Panc1 (cell line): ENCODE results near the gene PRAMEF13. TPM values are rescaled to one million over a fixed set of nuclear protein-coding genes. Genes with fewer than 3 reads are reported as not detected.
"Not testable (repeated sequence)": the region's sequence is repeated elsewhere in the genome, so short reads cannot be mapped to it uniquely, and the experiment has no call there.

Experiments
- ATAC-seq: fragments of 200-7000 bp; cut with Tn5 transposase; 2 replicates; pipeline ENCODE4 v1.9.1; 2020; ENCODE audit warnings: mild to moderate bottlenecking, moderate library complexity
- Bru-seq: library from RNA; stranded (reverse); fragments of 400-500 nt; gene quantifications from one replicate; lab custom pipeline; 2021; lab: Mats Ljungman, UMichigan
- BruChase-seq, 2 experiments: library from RNA; stranded (reverse); fragments of 400-500 nt; gene quantifications; one replicate each; lab custom pipeline; 2021; lab: Mats Ljungman, UMichigan
- BruUV-seq: library from RNA; stranded (reverse); fragments of 400-500 nt; replicated peaks from 2 replicates; lab custom pipeline; 2021; lab: Mats Ljungman, UMichigan
- CTCF ChIA-PET: fragments of 300-600 bp; sonication (Branson Sonifier 250); formaldehyde crosslinking; loops from one replicate; lab custom pipeline; 2022; ENCODE audit warnings: antibody characterized with exemption; lab: Charles Lee
- POLR2A ChIA-PET: fragments of 300-600 bp; sonication (Branson Sonifier 250); formaldehyde crosslinking; loops from one replicate; lab custom pipeline; 2022; ENCODE audit warnings: antibody characterized with exemption; lab: Charles Lee
- DNase-seq: peaks from one replicate; pipeline ENCODE4 v3.0.0-alpha.2; 2010; ENCODE audit warnings: low read depth, low spot score
- H3K27ac ChIP-seq: 2 replicates; pipeline ENCODE4 v1.5.1; 2011; ENCODE audit warnings: mild to moderate bottlenecking, low read length, inconsistent platforms
- H3K27me3 ChIP-seq: fragments of 200-500 bp; sonication (Bioruptor generic); 2 replicates; pipeline ENCODE4 v1.6.0; 2014; ENCODE audit warnings: low read length, inconsistent platforms; ENCODE audit not compliant: control insufficient read depth, insufficient read depth
- H3K36me3 ChIP-seq: fragments of 200-500 bp; sonication (Bioruptor generic); 2 replicates; pipeline ENCODE4 v1.5.1; 2014; ENCODE audit warnings: inconsistent platforms, mild to moderate bottlenecking, low read length, moderate library complexity; ENCODE audit not compliant: control insufficient read depth, insufficient read depth
- H3K4me1 ChIP-seq: 2 replicates; pipeline ENCODE4 v1.5.1; 2011; ENCODE audit warnings: inconsistent platforms, mild to moderate bottlenecking, low read length, moderate library complexity; ENCODE audit not compliant: control insufficient read depth, insufficient read depth
- H3K4me3 ChIP-seq, 2 experiments: 2 replicates each; pipeline ENCODE4 v1.5.1; 2011 to 2012; ENCODE audit warnings: low read depth in 2 of 2, low read length in 2 of 2, mild to moderate bottlenecking in 2 of 2, inconsistent platforms in 1 of 2, moderate library complexity in 1 of 2
- H3K9me3 ChIP-seq: fragments of 200-500 bp; sonication (Bioruptor generic); 2 replicates; pipeline ENCODE4 v1.5.1; 2014; ENCODE audit warnings: low read depth, mild to moderate bottlenecking, inconsistent platforms, low read length, moderate library complexity; ENCODE audit not compliant: control insufficient read depth, insufficient read depth
- in situ Hi-C: cut with HindIII; loops from 2 replicates; pipeline ENCODE4 v1.10.0; 2016; ENCODE audit warnings: low sequenced_read_pairs, low pct_unique_long_range_greater_than_20kb
- intact Hi-C: fragments of 100-400 bp; cut with micrococcal nuclease; formaldehyde crosslinking; loops from one replicate; pipeline ENCODE4 v1.10.0; 2022; ENCODE audit not compliant: unreplicated experiment
- long read RNA-seq: library from polyadenylated mRNA; unstranded; transcript quantifications from one replicate; pipeline ENCODE4 v2.0.0, GENCODE V29; 2021; ENCODE audit not compliant: unreplicated experiment
- polyA plus RNA-seq: library from polyadenylated mRNA; unstranded; fragments of >200 nt; gene quantifications from one replicate; pipeline ENCODE4 v1.2.1, GENCODE V29; 2012; ENCODE audit warnings: missing spikeins; ENCODE audit not compliant: insufficient read length
- total RNA-seq: library from RNA; stranded (reverse); gene quantifications from one replicate; pipeline ENCODE4 v1.2.1, GENCODE V29; 2021; ENCODE audit not compliant: unreplicated experiment

The PRAMEF13 gene
- total RNA-seq (not detected), Bru-seq, nascent RNA (not detected), BruChase-seq, experiment 1, labeled RNA remaining after a 2-hour chase (not detected), BruChase-seq, experiment 2, labeled RNA remaining after a 6-hour chase (not detected)
- polyA plus RNA-seq: not detected
- long read RNA-seq: 0 reads

- H3K27ac ChIP-seq, ATAC-seq, in situ Hi-C loops, DNase-seq, H3K36me3 ChIP-seq, BruUV-seq, intact Hi-C loops, POLR2A ChIA-PET, H3K9me3 ChIP-seq, H3K4me1 ChIP-seq, CTCF ChIA-PET, H3K4me3 ChIP-seq, H3K27me3 ChIP-seq: not testable (repeated sequence)
Observed at GRCh38 chr1:13201309-13201708, at the start of gene PRAMEF13. TSS of gene PRAMEF13 (minus strand) at chr1:13201409. CDS start at chr1:13199589, 1,820 bp downstream.

GRCh38 chr1:13247122-13247521, 45.9 kb upstream of the PRAMEF13 start:
- H3K27me3 ChIP-seq, in situ Hi-C loops, H3K4me3 ChIP-seq, POLR2A ChIA-PET, BruUV-seq, H3K9me3 ChIP-seq, DNase-seq, H3K27ac ChIP-seq, H3K36me3 ChIP-seq, ATAC-seq, intact Hi-C loops, CTCF ChIA-PET, H3K4me1 ChIP-seq: not testable (repeated sequence)

- intact Hi-C loops, H3K36me3 ChIP-seq, BruUV-seq, DNase-seq, H3K4me3 ChIP-seq, CTCF ChIA-PET, POLR2A ChIA-PET, ATAC-seq, H3K9me3 ChIP-seq, H3K27ac ChIP-seq, H3K4me1 ChIP-seq, in situ Hi-C loops, H3K27me3 ChIP-seq: not testable (repeated sequence)
Observed at GRCh38 chr1:13246554-13246871, 45.3 kb upstream of the PRAMEF13 start.

- CTCF ChIA-PET, H3K36me3 ChIP-seq, in situ Hi-C loops, intact Hi-C loops, DNase-seq, ATAC-seq, BruUV-seq, H3K4me3 ChIP-seq, H3K27me3 ChIP-seq, H3K9me3 ChIP-seq, POLR2A ChIA-PET, H3K4me1 ChIP-seq, H3K27ac ChIP-seq: not testable (repeated sequence)
Observed at GRCh38 chr1:13245841-13246553, 44.8 kb upstream of the PRAMEF13 start.

- POLR2A ChIA-PET, CTCF ChIA-PET: not testable (repeated sequence)
Observed at GRCh38 chr1:13243536-13244263, 42.5 kb upstream of the PRAMEF13 start.

GRCh38 chr1:13239633-13240032, 38.4 kb upstream of the PRAMEF13 start:
- ATAC-seq, POLR2A ChIA-PET, H3K36me3 ChIP-seq, DNase-seq, in situ Hi-C loops, CTCF ChIA-PET, BruUV-seq, H3K9me3 ChIP-seq, H3K4me1 ChIP-seq, H3K27ac ChIP-seq, H3K27me3 ChIP-seq, H3K4me3 ChIP-seq, intact Hi-C loops: not testable (repeated sequence)

More at GRCh38 chr1:13243536-13244263, 42.5 kb upstream of the PRAMEF13 start:
- in situ Hi-C loops, H3K27me3 ChIP-seq, H3K4me3 ChIP-seq, H3K36me3 ChIP-seq, intact Hi-C loops, BruUV-seq, ATAC-seq, DNase-seq, H3K9me3 ChIP-seq, H3K27ac ChIP-seq, H3K4me1 ChIP-seq: not testable (repeated sequence)

- CTCF ChIA-PET: interaction anchor here (0.6 kb wide), 1 partner anchor 145 kb away, joined by 3 read pairs; no protein-coding TSS in a partner anchor
- intact Hi-C loops, in situ Hi-C loops: not testable (repeated sequence)
Observed at GRCh38 chr1:13237572-13237971, 36.4 kb upstream of the PRAMEF13 start.

More at GRCh38 chr1:13237572-13237971, 36.4 kb upstream of the PRAMEF13 start:
- H3K27me3 ChIP-seq, POLR2A ChIA-PET, ATAC-seq, H3K27ac ChIP-seq, H3K4me1 ChIP-seq, BruUV-seq, DNase-seq, H3K36me3 ChIP-seq, H3K4me3 ChIP-seq, H3K9me3 ChIP-seq: not testable (repeated sequence)
